ENCODE measurements around the gene RFTN1. TPM values are rescaled to one million over a fixed set of nuclear protein-coding genes. Genes with fewer than 3 reads are reported as not detected.

Gene RFTN1
- total and polyA plus RNA-seq, 2 donors (not counting 3 experiments of a cell fraction or from before 2014, with no cell fraction given): 40.3 to 43.3 TPM

DNA sequence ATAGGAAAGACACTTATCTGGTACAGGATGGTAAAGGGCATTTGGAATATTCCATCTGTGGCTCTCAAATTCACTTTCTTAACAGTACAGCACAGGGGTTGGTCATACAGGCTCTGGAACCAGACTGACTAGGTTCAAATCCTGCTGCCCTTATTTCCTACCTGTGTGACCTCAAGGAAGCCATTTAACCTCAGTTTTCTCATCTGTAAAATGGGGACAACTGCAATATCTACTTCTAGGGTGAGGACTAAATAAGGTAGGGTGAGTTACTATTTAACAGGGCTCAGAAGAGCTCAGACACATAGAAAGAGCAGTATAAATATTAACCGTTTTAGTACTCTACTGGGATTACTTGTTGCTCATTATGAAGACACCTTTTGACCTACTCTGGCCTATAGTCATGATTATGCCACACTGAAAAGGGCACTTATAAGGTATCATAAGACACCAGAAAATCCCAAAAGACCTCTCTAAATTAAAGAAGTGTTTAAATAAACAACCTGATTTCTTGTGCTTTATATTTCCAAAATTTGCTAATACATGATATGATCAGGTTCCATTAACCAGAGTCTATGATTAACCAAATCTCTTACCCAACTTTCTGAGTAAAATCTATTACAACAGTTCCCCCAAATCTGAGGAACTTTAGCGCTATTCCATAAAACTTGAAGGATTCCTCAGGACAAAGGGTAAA, 6.5 kb downstream of the RFTN1 start:
- H3K27ac ChIP-seq (ENCODE audit: insufficient read depth, low read depth, low read length): no peak overlapping the region
- H3K4me1 ChIP-seq (ENCODE audit: control insufficient read depth, extremely low read depth, insufficient read depth, low read length): peaks cover 11% of the 10 kb centered on the region
- dilution Hi-C loops (cut with MboI; ENCODE audit: extremely low pct_ligation_motif_present, low sequenced_read_pairs): no loop called here
- H3K9me1 ChIP-seq (replicated peaks; ENCODE audit: control insufficient read depth, extremely low read depth, insufficient read depth, low read length): no peaks in the 10 kb centered on the region
- intact Hi-C loops (cut with micrococcal nuclease): no loop called here
- ChIA-PET POLR2A (no interaction called here), CTCF (interaction anchor here (1.0 kb wide), 1 partner anchor 125 kb away, joined by 3 read pairs; no protein-coding TSS in a partner anchor)
- H4K20me1 ChIP-seq (replicated peaks; ENCODE audit: control insufficient read depth, extremely low read depth, insufficient read depth, low read length): no peaks in the 10 kb centered on the region
- H3K4me3 ChIP-seq (replicated peaks in 1 of 3; ENCODE audit: insufficient read depth in 1 of 3, low read depth in 1 of 3, low read length in 3 of 3): no peak overlapping the region
- H2AFZ ChIP-seq (ENCODE audit: low read depth, low read length): no peak overlapping the region
- BruUV-seq (replicated peaks): no TSS peak
- H3K27me3 ChIP-seq (ENCODE audit: control insufficient read depth in 2 of 2, insufficient read depth in 2 of 2, low read length in 2 of 2): no peaks in the 10 kb centered on the region
- TF ChIP-seq JUN (IDR thresholded peaks at IDR 0.05; ENCODE audit: borderline replicate concordance, insufficient read depth, insufficient read length, low read depth) (no peak), GATA2 (IDR thresholded peaks at IDR 0.05; ENCODE audit: insufficient read depth, insufficient read length, low read depth, low read length) (no peak), POLR2AphosphoS5 (IDR thresholded peaks at IDR 0.05; ENCODE audit: insufficient read depth, low read depth, low read length) (no peak), POLR2A (IDR thresholded peaks at IDR 0.05; ENCODE audit: low read depth, low read length) (no peak), MYC (IDR thresholded peaks at IDR 0.05; ENCODE audit: low read depth, low read length) (no peak), FOS (IDR thresholded peaks at IDR 0.05; ENCODE audit: borderline replicate concordance, insufficient read depth, low read length) (no peak), EZH2 (IDR thresholded peaks at IDR 0.05; ENCODE audit: borderline replicate concordance, low read depth, low read length, severe bottlenecking) (no peak)
- TF ChIP-seq, protein P1, sequence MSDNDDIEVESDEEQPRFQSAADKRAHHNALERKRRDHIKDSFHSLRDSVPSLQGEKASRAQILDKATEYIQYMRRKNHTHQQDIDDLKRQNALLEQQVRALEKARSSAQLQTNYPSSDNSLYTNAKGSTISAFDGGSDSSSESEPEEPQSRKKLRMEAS (IDR thresholded peaks at IDR 0.05; ENCODE audit: insufficient read depth, insufficient read length): no peak
- TF ChIP-seq, protein P2, sequence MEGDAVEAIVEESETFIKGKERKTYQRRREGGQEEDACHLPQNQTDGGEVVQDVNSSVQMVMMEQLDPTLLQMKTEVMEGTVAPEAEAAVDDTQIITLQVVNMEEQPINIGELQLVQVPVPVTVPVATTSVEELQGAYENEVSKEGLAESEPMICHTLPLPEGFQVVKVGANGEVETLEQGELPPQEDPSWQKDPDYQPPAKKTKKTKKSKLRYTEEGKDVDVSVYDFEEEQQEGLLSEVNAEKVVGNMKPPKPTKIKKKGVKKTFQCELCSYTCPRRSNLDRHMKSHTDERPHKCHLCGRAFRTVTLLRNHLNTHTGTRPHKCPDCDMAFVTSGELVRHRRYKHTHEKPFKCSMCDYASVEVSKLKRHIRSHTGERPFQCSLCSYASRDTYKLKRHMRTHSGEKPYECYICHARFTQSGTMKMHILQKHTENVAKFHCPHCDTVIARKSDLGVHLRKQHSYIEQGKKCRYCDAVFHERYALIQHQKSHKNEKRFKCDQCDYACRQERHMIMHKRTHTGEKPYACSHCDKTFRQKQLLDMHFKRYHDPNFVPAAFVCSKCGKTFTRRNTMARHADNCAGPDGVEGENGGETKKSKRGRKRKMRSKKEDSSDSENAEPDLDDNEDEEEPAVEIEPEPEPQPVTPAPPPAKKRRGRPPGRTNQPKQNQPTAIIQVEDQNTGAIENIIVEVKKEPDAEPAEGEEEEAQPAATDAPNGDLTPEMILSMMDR (IDR thresholded peaks at IDR 0.05; ENCODE audit: extremely low read depth in 1 of 2, insufficient read depth in 1 of 2, low read depth in 1 of 2, low read length in 2 of 2): no peak
- DNase-seq (ENCODE audit: low read depth, low spot score): no peak
- no peak overlapping the region for H3K9ac ChIP-seq (replicated peaks; ENCODE audit: extremely low read depth, insufficient read depth, low read length)
- H3K36me3 ChIP-seq (ENCODE audit: control insufficient read depth in 2 of 2, extremely low read depth in 1 of 2, insufficient read depth in 2 of 2, low read length in 2 of 2): peaks cover 0 to 3% of the 10 kb centered on the region in 2 experiments
- no peaks in the 10 kb centered on the region for H3K9me3 ChIP-seq (replicated peaks; ENCODE audit: control insufficient read depth, insufficient read depth, low read length)
- FAIRE-seq: no peak
- H3K79me2 ChIP-seq (ENCODE audit: control insufficient read depth, insufficient read depth, low read length): peaks cover 56% of the 10 kb centered on the region
- no peak overlapping the region for H3K4me2 ChIP-seq (ENCODE audit: insufficient read depth, low read length)
